GM21515 (cell line): ENCODE results near the gene ATP6V1B1.
"Not testable (repeated sequence)": the region's sequence is repeated elsewhere in the genome, so short reads cannot be mapped to it uniquely, and the experiment has no call there.

Source experiments
- ATAC-seq: cut with Tn5 transposase; IDR thresholded peaks from one replicate; pipeline ENCODE4 v1.9.1; 2021; ENCODE audit not compliant: unreplicated experiment

Gene ATP6V1B1

DNA sequence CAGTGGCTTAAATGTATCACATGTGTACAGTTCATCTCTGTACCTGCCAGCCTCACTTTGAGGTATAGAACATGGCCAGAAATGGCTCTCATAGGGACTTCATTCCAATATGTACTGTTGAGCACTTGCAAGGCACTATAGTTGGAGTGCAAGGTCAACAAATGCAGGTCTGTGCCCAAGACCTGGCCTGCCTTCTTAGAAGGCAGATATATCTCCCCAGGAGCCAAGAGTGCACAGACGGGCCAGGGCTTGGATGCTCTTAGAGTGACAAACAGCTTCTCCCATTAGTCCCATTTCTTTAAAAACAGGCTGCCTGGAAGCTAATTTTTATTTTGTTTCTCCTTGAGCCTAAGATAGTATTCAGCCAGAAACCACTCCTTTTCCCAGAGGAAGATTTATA, 51.7 kb downstream of the ATP6V1B1 start:
- ATAC-seq = no peak

DNA sequence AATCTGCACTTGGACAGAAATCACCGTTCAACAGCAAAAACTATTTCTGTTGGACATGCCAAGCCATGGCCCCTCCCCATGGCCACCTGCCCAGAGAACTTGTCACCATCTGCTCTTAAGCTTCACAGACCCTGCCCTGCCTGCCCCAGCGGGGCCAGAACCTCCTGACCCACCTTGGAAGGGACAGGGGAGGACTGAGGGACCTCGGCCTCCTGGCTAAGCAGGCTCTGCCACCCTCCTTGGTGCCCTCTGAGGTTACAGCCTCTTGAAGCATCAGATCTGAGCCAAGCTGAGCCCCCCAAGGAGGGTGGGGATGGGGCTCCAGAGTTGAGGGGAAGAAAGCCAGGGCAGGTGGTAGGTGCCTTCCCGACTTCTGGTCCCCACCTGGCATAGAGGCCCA, 52.5 kb downstream of the ATP6V1B1 start:
- no peak for ATAC-seq

DNA sequence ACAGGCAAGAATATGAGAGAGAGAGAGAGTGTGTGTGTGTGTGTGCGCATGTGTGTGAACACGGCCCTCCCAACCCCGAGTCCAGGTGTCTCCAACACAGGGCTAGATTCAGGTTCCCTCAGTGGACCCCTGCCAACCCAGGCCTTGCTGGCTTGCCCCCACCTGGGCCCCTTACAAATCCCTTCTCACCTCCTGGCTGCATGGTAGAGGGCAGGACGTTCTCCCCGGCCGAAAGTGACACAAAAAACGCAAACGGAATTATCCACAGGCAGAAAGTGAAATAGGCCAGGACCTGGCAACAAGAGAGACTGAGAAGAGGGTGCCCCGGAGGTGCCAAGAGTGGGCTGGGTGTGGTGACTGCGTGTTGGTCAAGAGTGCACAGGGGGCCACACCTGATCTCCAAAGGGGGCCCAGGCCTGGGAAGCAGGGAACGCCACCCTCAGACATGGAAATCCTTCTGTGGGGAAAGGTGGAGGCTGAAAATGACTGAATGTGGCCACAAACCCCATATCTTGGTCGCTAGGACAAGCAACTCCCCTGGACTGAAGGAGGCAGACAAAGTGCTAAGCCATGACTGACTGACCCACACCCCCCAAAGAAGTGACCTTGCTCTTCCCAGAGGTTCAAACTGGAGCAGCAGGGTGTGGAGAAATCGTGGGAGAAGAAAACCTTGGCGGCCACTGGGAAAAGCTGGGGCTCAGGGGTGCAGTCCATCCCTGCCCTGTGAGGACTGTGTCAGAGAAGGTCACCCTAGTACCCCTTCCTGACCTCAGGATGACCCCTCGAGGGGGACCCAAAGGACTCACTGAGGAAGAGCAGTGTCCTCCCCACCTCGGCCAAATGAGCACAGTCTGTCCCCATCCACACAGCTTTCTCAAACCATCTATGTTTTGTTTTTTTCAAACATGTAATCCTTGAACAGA, 53.3 kb downstream of the ATP6V1B1 start:
- ATAC-seq = no peak

DNA sequence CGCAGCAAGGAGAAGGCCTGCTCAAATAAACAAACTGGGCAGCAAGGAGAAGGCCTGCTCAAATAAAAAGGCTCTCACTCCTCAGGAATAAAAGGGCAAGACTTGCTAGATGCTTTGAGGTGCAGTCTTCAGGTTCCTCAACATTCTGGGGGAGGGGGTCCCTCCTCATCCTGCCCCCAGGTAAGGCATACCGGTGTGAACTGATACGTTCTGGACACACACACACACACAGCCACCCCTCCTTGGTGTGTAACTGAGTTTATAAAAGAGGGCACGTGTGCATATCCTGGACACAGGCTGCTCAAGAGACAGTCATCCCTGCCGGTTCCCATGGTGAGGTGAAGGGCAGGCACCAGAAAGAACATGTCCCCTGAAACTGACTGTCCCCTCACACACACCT, 54.5 kb downstream of the ATP6V1B1 start:
- ATAC-seq = no peak

DNA sequence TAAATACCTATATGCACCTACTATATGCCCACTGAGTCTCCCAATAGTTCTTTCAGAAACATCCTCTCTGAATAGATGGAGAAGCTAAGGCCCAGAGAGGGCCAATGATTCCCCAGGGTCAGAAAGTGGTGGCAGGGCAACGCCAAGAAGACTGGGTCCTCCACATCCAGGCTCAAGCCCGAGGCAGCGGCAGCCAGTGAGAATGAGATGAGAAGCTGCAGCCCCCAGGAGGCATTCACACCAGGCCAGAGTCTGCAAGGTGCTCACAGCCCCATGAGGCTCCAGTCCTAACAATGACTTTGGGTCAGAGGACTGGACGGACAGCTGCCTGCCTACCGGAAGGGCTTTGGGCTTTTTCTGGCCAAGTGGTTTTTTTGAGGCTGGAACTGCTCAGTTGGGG, 55.4 kb downstream of the ATP6V1B1 start:
- no peak for ATAC-seq

DNA sequence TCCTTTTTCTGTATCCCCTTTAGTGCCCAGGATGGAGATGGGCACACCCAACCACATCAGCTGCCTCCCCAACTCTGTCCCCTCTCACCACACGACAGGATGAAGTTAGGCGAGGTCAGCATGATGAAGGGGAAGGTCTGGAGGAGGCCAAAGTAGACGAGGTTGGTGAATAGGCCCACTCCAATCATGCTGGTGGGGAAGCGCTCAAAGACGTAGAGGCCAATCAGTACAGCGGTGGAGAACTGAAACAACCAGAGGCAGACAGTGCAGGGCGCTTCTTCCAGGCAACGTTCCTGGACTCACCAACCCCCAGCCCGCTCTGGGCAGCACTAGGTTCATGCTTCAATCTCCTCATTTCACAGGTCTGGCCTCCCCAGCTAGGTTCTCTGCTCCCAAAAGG, 56.0 kb downstream of the ATP6V1B1 start:
- ATAC-seq = no peak

DNA sequence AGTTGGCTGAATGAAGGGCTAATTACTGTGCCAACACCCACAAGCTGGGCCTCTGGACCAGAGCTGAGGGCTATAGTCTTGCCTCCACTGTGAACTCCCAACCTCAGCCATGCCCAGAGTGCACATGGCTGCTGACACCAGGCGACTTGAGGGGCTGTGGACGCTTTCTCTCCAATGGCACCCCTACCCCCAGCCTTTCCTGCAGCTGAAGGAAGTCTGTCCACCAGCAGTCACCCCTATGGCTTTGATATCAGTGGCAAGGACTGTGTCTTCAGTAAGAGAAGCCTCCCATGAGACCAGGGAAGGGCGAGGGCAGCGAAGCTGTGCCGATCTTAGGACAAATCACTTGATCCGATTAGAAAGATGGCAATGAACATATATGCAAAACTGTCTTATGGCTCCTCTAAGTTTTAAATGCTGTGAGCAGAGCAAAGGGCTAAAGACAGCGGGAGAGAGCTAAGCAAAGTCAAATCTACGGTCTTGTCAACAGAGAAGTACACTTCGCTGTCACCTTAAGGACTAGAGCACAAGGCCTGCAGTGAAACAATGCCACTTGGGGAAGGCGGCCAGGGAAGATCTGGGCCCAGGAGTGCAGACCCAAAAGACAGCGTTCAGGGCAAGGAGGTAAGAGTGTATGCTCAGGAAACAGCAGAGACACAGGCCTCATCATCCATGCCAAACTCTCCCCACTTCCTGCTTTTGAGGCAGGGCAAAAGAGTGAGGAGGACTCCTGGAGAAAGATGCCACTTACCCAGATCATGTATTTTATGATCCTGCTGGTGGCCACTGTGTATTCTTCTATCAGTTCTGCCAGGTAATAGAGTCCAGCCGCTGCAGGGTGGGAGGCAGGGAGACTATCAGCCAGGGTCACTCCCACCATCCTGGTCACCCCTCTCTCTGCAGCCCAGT, 57.5 kb downstream of the ATP6V1B1 start:
- no peak for ATAC-seq

DNA sequence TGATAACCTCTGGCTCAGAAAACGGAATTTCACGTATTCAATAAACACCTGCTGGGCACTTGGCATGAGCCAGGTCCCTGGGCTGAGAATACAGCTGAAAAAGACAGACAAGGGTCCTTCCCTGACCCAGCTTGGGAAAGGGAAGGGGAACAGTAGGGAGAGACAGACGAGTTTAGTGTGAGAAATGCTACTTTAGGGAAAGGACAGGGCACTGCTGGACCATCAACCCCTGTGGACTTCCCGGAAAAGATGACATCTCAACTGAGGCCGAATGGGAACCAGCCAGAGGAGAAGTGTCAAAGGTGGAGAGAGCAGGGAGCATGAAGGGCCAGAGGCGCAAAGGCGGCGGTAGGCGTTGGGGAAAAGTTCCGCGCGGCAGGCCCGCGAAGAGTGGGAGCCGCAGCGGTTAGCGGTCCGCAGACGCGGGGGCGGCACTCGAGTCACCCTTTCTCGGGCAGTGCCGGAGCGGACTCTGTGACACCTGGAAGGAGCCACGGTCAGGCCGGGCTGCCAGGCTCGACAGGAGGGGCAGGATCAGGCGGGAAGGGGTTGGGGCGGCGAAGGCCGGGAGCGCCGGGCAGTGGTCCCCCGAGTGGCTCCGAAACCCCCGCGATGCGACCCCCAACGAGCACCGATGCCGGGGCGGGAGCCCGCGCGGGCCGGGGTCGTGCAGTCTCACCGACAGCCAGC, 58.5 kb downstream of the ATP6V1B1 start:
- ATAC-seq = peak; percentile 30

DNA sequence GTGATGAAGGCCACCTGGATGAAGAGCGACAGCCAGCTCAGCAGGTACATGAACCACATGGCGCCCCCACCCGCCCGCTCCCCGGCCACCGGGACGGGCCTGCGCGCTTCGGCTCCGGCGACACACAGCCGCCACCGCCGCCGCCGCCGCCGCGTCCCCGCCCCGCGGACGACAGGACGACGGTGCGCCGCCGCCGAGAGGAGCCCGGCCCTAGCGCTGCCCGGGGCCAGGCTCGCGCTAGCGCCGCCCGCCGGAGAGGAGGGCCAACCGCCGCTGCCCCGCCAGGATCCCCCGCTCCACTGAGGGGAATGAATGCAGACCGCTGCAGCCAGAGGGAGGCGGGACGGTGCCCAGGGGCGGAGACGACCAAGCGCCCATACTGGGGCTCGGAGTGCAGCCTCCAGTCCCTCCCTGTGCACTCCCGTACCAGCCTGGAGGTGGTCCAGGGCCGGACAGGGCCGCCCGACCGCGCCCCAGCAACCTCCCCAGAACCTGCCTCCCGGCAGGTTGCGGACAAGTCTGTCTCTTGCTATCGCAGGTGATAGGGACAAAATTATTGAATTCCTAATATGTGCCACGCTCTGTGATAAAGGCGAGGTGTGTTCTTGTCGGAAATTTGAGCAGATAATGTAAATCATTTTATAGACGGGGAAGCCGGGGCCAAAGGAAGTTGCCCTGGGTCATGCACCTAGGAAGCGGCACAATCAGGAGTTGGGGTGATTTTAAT, 59.2 kb downstream of the ATP6V1B1 start, which contains the start of gene TEX261:
Gene TEX261 (minus strand): TSS at position 175 of the 727 bp plus-strand sequence. CDS start 116 bp downstream, at position 59.
- peak; percentile 96 for ATAC-seq

DNA sequence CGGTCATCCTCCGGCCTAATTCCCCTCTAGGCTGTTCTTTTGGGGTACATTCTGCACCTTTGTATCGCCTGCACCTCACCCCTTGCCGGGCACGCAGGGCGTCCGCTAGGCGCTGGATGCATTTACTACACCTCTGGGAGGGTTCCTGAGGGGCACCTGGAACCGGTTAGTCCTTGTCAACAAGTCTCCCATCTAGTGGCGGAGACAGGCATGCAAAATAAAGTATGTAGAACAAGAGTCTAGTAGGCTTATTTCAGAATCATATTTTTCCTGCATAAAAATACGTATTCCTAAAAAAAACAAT, 59.7 kb downstream of the ATP6V1B1 start:
- peak; percentile 33 for ATAC-seq

DNA sequence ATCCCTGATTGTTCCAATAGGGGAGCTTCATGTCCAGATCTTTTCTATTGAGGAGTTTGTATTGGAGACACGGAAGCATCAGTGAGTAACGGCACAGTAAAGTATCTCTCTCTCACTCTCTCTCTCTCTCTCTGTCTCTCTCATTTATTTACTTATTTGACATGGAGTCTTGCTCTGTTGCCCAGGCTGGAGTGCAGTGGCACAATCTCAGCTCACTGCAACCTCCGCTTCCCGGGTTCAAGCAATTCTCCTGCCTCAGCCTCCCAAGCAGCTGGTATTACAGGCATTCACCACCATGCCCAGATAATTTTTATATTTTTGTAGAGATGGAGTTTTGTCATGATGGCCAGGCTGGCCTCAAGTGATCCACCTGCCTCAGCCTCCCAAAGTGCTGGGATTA, 63.2 kb downstream of the ATP6V1B1 start:
- not testable (repeated sequence) for ATAC-seq

DNA sequence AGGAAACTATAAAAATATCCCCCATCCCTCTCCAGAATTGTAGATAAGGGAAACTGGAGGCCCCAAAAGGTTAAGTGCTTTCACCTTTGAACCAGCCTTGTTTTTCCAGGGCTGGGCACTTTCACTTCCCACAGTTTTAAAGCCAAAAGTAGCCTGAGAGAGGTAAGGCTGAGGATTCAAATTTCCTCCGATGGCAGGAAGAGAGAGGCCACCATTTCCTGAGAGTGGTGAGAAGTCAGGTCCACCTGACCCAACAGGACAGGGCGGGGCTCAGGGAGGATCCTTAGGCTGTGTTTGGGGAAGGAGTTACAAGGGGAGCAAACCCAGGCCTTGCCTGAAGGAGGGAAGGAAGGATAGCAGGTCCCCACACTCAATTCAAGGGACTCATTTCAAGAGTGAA, 63.7 kb downstream of the ATP6V1B1 start:
- ATAC-seq = no peak

DNA sequence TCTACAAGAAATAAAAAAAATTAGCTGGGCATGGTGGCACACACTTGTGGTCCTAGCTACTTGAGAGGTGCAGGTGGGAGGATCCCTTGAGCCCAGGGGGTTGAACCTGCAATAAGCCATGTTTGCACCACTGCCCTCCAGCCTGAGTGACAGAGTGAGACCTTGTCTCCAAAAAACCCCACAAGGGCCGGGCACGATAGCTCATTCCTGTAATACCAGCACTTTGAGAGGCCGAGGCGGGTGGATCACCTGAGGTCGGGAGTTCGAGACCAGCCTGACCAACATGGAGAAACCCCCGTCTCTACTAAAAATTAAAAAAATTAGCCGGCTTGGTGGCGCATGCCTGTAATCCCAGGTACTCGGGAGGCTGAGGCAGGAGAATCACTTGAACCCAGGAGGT, 64.2 kb downstream of the ATP6V1B1 start:
- not testable (repeated sequence) for ATAC-seq

DNA sequence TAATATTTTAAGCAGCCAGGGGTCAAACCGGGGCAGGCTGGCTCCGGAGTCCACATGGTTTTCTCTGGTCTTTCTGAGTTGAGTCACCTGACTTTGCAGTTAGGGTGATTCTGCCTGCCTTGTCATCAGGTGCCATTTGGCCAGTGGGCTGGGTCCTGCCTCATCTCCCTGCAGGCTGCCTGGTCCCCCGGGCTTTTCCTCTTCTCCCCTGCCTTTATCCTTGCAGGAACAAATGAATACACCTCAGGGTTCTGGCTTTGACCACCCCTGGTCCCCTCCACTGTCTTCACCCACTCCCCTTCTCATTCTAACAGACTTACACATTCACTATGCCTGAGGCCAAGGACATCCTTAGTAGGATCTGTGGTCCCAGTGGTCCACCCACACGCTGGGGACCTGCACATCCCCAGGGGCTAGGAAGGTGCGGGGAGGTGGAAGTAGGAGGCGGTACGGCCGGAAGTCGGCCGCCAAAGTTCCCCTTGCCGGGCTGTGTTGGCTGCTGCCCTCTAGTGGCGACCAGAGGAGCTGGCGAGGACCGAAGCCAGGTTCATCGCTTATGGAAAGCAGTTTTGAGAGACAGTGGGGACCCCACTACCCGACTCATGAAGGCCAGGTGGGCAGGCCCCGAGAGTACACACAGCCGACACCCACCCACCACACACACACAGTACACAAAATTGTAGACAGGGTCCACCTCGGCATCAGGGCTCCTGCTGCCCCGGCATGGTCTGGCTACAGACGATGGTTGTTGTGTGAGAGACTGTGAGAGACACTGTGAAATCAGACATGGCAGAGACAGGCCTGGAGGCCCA, 65.3 kb downstream of the ATP6V1B1 start:
- ATAC-seq = peak; percentile 89

DNA sequence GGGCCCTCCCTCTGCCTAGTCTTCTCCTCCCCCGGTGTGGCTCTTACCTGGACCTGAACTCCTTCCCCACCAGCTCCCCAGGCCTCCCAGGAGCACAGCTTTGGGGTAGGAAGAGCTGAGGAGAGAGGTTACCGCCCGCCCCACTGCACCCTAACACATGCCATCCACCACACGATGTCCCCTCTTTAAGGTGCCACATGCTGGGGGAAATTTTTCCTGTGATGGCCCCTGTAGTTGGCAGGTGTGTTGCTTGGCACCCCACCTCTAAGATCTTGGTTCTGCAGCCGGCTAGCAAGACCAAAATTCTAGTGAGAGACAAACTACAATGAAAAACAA, 65.9 kb downstream of the ATP6V1B1 start:
- ATAC-seq = no peak

DNA sequence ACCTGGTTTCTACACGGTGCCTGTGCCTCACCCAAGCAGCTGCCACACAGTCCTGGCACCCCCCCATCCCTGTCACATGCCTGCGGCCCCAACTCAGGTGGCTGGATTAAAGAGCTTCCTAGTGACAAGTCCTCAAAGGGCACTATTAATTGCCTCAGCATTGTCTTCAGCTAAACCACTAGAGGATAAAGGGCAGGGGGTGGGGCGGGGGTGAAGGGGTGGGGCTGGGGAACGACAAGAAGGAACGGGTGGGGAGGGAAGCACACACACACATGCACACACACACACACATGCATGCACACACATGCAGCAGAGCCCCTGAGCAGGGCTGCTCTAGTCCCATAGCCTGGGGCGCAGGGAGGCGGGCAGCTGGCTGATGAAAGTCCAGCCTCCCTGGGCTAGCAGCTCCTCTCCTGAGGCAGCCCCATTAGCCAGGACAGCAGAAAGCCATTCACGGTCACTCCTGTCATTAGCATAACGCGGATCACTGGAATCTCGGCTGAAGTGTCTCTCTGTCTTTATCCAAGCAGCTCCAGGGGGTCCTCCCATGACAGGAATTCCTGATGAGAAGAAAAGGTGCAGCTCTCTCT, 66.4 kb downstream of the ATP6V1B1 start:
- no peak for ATAC-seq

DNA sequence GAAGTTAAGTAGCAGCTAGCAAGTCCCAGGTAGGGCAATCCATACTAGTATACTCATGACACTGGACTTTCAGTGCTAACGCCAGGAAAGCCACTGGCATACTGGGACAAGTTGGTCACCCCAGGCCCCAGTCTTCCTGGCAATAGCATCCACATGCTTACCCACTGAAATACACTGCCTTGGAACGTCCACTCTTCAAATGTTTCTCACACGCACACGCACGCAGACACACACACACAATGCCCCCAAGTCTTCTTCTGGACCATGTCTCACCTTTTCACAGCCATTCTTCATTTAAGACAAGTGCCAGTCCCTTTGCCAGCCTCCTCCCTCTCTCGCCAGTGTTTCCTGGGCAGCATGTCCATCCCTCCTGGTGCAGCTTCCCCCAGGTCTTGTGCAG, 67.7 kb downstream of the ATP6V1B1 start:
- ATAC-seq = no peak

DNA sequence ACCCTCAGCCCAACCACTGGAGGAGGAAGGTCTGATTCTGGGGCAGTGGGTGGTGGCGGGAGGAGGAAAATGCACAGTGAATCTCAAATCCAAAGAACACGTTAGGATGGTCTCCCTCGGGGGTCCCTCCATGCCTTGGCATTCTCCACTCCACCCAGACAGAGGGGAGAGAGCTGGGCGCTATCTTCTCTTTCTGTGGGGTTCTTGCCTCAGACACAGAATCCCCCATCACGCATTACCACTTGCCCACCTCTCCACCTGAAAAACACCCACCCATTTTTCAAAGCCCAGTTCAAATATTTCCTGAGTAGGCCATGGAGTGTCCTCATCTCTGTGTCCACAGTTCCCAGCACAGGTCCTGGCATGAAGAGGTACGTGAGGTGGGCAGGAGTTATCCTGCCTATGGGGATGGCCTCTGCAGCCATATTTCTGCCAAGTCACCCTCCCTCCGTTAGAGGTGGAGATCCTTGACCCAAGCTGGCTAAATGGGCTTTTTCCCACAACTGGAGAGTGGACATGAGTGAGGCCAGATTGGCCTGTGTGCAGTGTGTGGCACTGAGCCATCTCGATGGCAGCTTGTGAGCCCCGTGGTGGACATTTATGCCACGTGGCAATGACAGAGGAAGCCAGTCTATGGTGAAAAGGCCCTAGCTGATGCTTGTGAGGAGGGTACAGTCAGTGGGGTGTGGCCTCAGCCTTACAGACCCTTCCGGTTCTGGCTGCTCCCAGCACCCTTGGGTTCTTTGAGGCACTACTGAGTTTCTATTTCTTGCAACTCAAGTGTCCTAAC, 68.5 kb downstream of the ATP6V1B1 start:
- ATAC-seq = no peak

DNA sequence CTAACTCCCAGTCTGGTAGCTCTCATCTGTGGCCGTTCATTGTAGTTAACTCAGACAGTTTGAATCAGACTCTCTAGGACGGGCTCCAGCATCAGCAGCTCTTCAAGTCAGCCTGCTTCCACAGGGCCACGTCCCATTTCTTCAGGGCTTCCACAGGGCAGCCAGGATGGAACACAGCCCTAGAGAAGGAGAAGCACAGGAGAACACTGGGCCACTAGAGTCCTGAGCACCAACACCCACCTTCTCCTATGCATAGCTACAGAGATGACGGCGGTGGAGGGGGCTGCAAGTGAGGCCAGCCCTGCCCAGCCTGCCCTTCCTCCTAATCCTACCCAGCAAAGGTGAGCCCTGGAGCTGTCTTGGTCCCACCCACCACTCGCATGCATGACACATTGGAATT, 69.2 kb downstream of the ATP6V1B1 start:
- ATAC-seq = no peak
